ENCODE results near the gene SLC35G3.
"Not testable (repeated sequence)": the region's sequence is repeated elsewhere in the genome, so short reads cannot be mapped to it uniquely, and the experiment has no call there.

The SLC35G3 gene

DNA sequence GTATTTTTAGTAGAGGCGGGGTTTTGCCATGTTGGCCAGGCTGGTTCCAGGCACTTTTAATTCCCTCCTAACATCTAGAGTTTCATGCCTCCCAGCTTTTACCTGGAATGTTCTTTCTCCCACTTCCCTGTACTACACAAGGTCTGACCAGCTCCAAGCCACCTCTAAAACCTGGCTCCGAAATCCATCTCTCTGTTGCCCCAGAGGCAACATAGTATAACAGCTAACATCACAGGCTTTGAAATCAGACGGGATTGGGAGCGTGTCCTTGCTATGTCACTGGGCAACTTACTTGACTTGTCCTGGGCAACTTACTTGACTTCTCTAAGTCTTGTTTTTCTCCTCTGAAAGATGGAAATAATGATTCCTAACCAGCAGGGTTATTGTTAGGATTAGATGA, 31.4 kb downstream of the SLC35G3 start:
- DNase-seq, result no peak

DNA sequence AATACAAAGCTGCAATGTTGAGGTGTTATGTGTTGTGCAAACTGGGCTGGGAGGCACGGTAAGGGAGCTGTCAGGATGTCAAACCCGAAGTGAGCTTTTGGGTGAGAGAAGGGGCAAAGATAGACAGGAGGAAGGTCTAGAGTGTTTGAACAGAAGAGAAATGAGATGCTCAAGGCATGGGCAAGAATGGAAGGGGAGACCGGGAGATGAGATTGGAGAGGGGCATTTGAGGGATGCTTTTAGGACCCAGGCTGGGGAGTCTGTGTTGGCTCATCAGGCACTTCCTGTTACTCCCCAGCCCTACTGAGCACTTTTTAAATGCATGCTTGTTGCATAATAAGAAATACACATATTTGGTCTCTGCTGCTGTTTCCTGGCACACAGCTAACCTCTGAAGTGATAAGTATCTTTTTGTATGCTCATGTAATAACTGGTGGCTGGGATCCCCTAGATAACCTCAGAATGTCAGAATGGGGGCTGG, 32.9 kb downstream of the SLC35G3 start:
- DNase-seq, result no peak

- no peak for DNase-seq
Observed at GRCh38 chr17:35160354-35161201, 33.6 kb downstream of the SLC35G3 start.

DNA sequence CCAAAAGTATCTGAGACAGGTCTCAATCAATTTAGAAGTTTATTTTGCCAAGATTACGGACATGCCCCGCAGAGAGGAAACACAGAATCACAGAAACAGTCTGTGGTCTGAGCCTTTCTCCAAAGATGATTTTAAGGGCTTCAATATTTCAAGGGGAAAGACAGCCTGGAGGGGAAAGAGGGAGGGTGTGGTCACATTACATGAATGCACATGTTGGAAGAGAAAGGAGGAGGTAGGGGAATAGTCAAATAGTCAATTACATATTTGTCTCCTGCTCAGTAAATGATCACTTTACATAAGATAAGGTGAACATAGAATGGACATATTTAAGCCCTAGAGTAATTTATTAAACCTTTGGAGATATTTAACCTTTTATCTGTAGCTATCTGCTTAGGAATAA, 34.3 kb downstream of the SLC35G3 start:
- DNase-seq, result no peak

- DNase-seq, result no peak
Observed at GRCh38 chr17:35155246-35155645, 38.9 kb downstream of the SLC35G3 start.

DNA sequence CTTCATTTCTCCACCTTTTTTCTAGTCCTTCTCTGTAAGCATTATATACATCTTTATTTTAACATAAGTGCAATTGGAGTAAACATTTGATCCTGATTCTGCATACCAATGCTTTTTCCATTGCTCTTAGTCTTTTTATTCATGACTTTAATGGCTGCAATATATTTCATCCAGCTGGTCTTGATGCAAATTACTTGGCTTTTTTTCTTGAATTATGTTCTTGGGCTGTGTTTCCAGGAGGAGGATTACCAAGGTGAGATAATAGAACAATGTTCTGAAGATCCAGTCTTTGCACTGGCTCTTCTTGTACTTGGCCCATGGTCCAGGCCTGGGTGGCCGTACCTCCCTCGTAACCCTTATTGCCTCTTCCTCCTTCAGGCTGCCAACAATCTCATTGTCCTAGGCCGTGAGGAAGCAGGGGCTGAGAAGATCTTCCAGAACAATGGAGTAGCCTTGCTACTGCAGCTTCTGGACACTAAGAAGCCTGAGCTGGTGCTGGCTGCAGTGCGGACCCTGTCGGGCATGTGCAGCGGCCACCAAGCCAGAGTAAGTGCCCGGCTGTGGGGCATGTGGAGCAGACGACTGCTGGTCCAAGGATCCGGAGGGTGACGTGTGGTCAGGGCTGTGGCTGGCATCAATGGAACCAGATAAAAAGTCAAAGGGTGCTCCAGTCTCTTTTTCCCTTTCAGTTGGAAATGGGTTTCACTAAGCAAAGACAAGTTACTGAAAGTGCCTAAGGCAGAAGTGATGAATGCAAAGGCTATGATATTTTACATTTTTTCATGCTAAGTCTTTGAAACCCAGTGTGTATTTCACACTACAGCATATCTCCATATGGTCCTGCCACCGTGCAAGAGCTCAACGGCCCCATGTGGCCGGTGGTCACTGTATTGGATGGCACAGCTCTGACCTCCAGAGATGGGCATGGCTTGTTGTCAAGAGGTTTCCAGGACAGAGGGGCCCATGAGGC, 39.7 kb downstream of the SLC35G3 start:
- no peak for DNase-seq

GRCh38 chr17:35152421-35153140, 41.6 kb downstream of the SLC35G3 start:
- no peak for DNase-seq

DNA sequence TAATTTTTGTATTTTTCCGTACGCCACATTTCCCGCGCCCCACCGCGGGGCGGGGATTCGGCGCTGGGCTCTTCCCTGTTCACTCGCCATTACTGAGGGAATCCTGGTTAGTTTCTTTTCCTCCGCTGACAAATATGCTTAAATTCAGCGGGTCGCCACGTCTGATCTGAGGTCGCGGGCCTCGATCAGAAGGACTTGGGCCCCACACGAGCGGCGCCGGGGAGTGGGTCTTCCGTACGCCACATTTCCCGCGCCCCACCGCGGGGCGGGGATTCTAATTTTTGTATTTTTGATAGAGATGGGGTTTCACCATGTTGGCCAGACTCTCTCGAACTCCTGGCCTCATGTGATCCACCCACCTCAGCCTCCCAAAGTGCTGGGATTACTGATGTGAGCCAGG, 43.1 kb downstream of the SLC35G3 start:
- not testable (repeated sequence) for DNase-seq

- DNase-seq, result no peak
Observed at GRCh38 chr17:35149941-35150340, 44.3 kb downstream of the SLC35G3 start.

DNA sequence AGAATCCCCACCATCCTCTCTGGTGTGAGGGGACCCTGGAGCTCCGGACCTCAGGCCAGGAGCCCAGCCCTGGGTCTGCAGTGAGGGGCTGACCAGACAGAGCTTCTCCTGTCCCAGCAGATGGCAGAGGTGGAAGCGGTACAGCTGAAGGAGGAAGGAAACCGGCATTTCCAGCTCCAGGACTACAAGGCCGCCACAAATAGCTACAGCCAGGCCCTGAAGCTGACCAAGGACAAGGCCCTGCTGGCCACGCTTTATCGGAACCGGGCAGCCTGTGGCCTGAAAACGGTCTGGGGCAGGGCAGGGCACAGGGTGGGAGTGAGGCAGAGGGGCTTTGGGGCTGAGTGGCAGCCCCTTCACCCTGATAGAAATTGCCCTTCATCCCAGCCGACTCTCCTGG, 46.0 kb downstream of the SLC35G3 start:
- no peak for DNase-seq

DNA sequence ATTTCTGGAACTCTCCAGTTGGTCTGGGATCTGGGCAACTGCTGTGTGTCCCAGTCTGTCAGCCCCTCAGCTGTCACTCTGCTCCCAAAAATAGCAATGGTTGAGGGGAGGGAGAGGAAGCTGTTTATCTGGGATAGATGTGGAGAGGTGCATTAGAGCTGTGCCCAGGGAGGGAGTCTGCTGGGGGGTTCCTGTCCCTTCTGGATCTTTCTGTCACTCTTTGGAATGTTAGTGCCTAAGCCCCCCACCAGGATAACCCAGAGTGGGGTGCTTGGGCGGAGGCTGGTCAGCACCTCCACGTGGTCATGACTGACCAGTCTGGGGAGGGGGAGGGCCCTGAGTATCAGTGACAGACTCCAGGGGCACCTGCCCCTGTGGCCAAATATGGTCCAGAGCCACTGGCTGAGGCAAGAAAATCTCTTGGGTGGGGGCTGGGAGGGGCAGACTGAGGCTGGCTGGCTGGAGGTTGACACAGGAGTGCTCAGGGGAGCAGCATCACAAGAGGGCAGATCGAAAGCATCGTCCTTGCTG, 46.8 kb downstream of the SLC35G3 start, which contains the start of gene UNC45B:
Gene UNC45B (plus strand): TSS at position 443 of the 531 bp plus-strand sequence. CDS start 447 bp downstream, outside the sequence.
- no peak for DNase-seq

- no peak for DNase-seq
Observed at GRCh38 chr17:35146214-35146833, 47.9 kb downstream of the SLC35G3 start.

DNA sequence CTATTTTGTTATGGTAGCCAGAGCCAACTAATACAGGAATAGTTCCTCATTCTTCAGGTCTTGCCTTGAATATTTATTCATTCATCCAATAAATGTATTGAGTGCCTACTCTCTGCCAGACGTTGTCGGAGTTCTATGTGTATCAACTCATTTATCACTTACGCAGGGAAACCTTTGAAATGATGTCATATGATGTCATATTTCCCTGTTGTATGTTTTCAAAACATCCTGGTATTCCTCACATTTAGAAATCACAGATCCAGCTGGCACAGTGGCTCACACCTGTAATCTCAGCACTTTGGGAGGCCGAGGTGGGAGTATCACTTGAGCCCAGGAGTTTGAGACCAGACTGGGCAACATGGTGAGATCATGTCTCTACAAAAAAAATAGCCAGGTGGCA, 49.4 kb downstream of the SLC35G3 start:
- DNase-seq, result no peak
